Omental fat pad (tissue), 4 donors: ENCODE data around the gene LMAN2L. TPM values are rescaled to one million over a fixed set of nuclear protein-coding genes. Genes with fewer than 3 reads are reported as not detected.

Source experiments
- ATAC-seq: fragments of 150-250 bp; one replicate; pipeline ENCODE4 v1.9.1; 2016; ENCODE audit warnings: mild to moderate bottlenecking, moderate library complexity; ENCODE audit not compliant: low FRiP score
- DNase-seq: peaks from one replicate; pipeline ENCODE4 v3.0.0-alpha.2; 2019; ENCODE audit warnings: low spot score
- CTCF ChIP-seq, 3 donors: fragments of 450-650 bp; IDR thresholded peaks; one replicate each; pipeline ENCODE4 v1.5.1; 2016 to 2017; ENCODE audit warnings: antibody characterized with exemption in 3 of 3, mild to moderate bottlenecking in 3 of 3, moderate library complexity in 2 of 3
- total RNA-seq, 4 donors: library from RNA; depleted of rRNA; stranded (reverse); fragments of >200 nt; gene quantifications; one replicate each; pipeline ENCODE4 v1.1.0, GENCODE V29; 2016

The LMAN2L gene
- total RNA-seq, 4 donors from 2014 or later, result 9.1 to 16.8 (median 11.5) TPM

GRCh38 chr2:96734880-96735583, 4.8 kb downstream of the LMAN2L start:
- no peak for TF ChIP-seq CTCF (IDR thresholded peaks at IDR 0.05)
- no peak for DNase-seq
- peak; percentile 33 for ATAC-seq

- ATAC-seq (no peak), DNase-seq (no peak)
- no peak for TF ChIP-seq CTCF (IDR thresholded peaks at IDR 0.05)
Observed at GRCh38 chr2:96733931-96734330, 5.9 kb downstream of the LMAN2L start.

GRCh38 chr2:96730212-96730611, 9.7 kb downstream of the LMAN2L start:
- ATAC-seq (no peak), DNase-seq (no peak)
- no peak for TF ChIP-seq CTCF (IDR thresholded peaks at IDR 0.05)

GRCh38 chr2:96729748-96730147, 10.1 kb downstream of the LMAN2L start:
- TF ChIP-seq CTCF (IDR thresholded peaks at IDR 0.05), result no peak
- no peak for ATAC-seq
- no peak for DNase-seq

GRCh38 chr2:96727431-96727830, 12.4 kb downstream of the LMAN2L start:
- no peak for TF ChIP-seq CTCF (IDR thresholded peaks at IDR 0.05)
- no peak for DNase-seq
- no peak for ATAC-seq

GRCh38 chr2:96726131-96726530, 13.7 kb downstream of the LMAN2L start:
- ATAC-seq (no peak), DNase-seq (no peak)
- TF ChIP-seq CTCF (IDR thresholded peaks at IDR 0.05), result no peak

GRCh38 chr2:96716388-96716787, 23.5 kb downstream of the LMAN2L start:
- DNase-seq, result no peak

More at GRCh38 chr2:96716388-96716787, 23.5 kb downstream of the LMAN2L start:
- no peak for ATAC-seq
- TF ChIP-seq CTCF (IDR thresholded peaks at IDR 0.05), result no peak
